ENCODE measurements around the gene ARHGEF17.

Gene ARHGEF17

DNA sequence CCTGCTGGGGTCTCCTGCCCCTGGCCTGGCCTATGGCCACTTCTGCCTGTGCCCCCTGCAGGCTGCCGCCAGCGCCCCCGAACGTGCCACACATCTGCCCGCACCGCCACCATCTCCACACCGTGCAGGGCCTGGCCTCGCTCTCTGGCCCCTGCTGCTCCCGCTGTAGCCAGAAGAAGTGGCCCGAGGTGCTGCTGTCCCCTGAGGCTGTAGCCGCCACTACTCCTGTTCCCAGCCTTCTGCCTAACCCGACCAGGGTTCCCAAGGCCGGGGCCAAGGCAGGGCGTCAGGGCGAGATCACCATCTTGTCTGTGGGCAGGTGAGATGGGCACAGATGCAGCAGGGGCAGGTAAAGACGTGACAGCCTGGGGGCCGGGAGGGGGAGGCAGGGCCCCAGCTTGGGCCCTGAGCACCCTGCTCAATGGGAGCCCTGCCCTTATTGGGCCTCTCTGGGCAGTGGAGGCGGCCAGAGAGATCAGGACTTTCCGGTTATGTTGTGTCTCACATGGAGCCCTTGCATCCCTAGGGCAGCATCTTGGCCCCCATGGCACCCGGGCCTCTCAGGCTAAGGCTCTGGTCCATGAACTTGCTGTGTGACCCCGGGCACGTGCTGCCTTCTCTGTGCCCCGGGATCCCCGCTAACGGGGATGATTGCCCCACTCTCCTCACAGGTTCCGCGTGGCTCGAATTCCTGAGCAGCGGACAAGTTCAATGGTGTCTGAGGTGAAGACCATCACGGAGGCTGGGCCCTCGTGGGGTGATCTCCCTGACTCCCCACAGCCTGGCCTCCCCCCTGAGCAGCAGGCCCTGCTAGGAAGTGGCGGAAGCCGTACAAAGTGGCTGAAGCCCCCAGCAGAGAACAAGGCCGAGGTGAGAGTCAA is 86.6 kb downstream of the ARHGEF17 start:
- no peak for TF ChIP-seq ZC3H10 (CRISPR knock-in tag; IDR thresholded peaks at IDR 0.05)
- no peak for TF ChIP-seq ZNF70 (CRISPR knock-in tag; IDR thresholded peaks at IDR 0.05)
- no peak for TF ChIP-seq CSDC2 (CRISPR knock-in tag; IDR thresholded peaks at IDR 0.05)
- TF ChIP-seq SNAI2 (CRISPR knock-in tag; IDR thresholded peaks at IDR 0.05), result no peak
- no peak for TF ChIP-seq RARB (CRISPR knock-in tag; IDR thresholded peaks at IDR 0.05)
- TF ChIP-seq, protein P1, sequence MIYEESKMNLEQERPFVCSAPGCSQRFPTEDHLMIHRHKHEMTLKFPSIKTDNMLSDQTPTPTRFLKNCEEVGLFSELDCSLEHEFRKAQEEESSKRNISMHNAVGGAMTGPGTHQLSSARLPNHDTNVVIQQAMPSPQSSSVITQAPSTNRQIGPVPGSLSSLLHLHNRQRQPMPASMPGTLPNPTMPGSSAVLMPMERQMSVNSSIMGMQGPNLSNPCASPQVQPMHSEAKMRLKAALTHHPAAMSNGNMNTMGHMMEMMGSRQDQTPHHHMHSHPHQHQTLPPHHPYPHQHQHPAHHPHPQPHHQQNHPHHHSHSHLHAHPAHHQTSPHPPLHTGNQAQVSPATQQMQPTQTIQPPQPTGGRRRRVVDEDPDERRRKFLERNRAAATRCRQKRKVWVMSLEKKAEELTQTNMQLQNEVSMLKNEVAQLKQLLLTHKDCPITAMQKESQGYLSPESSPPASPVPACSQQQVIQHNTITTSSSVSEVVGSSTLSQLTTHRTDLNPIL (CRISPR knock-in tag; IDR thresholded peaks at IDR 0.05; ENCODE audit: low read depth), result no peak
- no peak for TF ChIP-seq ZFP3 (CRISPR knock-in tag; IDR thresholded peaks at IDR 0.05)
- TF ChIP-seq TOX (CRISPR knock-in tag; IDR thresholded peaks at IDR 0.05; ENCODE audit: borderline replicate concordance), result no peak
- no peak for ATAC-seq

DNA sequence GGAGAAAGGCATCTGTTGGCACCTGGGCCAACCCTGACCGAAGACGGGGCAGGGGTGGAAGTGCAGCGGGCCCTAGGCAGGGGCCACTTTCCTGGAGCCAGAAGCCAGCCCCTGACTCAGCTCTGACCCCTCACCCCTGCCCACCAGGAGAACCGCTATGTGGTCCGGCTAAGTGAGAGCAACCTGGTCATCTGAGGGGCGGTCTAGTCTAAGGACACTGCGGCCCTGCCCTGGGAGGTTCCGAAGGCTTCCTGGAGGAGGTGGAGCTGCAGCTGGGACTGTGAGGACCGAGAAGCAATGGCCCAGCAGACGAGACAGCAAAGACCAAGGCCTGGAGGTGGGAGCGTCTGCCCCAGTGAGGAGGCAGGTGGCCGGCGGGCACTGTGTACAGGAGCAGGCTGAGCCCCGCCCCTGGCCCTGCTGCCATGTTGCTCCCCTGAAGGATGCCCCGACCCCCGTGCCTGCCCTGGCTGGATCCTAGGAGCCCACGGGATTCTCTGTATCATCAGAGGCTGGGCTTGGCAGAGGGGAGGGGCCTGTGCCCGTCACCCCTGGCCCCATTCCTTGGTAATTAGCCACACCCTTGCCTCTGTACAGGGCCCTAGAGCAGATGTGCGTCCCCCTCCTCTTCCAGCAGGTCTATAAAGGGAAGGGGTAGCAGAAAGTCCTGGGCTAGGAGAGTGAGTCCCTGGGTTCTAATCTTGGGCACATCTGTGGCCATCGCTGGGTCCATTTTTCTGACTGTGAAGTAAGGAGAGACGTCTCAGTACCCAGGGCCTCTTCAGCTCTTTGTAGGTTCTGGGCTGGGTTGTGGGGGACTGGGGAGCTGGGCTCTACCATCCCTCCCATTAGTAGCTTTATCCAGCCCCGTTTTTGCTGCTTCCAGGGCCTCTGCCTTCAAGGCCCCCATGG is 87.5 kb downstream of the ARHGEF17 start:
- no peak for ATAC-seq
- TF ChIP-seq, protein P1 (CRISPR knock-in tag; IDR thresholded peaks at IDR 0.05; ENCODE audit: low read depth), result no peak
- TF ChIP-seq BACH2 (CRISPR knock-in tag; IDR thresholded peaks at IDR 0.05; ENCODE audit: borderline replicate concordance), result no peak
- TF ChIP-seq, protein P2, sequence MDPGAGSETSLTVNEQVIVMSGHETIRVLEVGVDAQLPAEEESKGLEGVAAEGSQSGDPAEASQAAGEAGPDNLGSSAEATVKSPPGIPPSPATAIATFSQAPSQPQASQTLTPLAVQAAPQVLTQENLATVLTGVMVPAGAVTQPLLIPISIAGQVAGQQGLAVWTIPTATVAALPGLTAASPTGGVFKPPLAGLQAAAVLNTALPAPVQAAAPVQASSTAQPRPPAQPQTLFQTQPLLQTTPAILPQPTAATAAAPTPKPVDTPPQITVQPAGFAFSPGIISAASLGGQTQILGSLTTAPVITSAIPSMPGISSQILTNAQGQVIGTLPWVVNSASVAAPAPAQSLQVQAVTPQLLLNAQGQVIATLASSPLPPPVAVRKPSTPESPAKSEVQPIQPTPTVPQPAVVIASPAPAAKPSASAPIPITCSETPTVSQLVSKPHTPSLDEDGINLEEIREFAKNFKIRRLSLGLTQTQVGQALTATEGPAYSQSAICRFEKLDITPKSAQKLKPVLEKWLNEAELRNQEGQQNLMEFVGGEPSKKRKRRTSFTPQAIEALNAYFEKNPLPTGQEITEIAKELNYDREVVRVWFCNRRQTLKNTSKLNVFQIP (CRISPR knock-in tag; IDR thresholded peaks at IDR 0.05; ENCODE audit: borderline replicate concordance, low read depth), result no peak
- TF ChIP-seq SNAI2 (CRISPR knock-in tag; IDR thresholded peaks at IDR 0.05), result no peak
- TF ChIP-seq, protein P3, sequence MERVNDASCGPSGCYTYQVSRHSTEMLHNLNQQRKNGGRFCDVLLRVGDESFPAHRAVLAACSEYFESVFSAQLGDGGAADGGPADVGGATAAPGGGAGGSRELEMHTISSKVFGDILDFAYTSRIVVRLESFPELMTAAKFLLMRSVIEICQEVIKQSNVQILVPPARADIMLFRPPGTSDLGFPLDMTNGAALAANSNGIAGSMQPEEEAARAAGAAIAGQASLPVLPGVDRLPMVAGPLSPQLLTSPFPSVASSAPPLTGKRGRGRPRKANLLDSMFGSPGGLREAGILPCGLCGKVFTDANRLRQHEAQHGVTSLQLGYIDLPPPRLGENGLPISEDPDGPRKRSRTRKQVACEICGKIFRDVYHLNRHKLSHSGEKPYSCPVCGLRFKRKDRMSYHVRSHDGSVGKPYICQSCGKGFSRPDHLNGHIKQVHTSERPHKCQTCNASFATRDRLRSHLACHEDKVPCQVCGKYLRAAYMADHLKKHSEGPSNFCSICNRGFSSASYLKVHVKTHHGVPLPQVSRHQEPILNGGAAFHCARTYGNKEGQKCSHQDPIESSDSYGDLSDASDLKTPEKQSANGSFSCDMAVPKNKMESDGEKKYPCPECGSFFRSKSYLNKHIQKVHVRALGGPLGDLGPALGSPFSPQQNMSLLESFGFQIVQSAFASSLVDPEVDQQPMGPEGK (CRISPR knock-in tag; IDR thresholded peaks at IDR 0.05; ENCODE audit: borderline replicate concordance), result no peak

DNA sequence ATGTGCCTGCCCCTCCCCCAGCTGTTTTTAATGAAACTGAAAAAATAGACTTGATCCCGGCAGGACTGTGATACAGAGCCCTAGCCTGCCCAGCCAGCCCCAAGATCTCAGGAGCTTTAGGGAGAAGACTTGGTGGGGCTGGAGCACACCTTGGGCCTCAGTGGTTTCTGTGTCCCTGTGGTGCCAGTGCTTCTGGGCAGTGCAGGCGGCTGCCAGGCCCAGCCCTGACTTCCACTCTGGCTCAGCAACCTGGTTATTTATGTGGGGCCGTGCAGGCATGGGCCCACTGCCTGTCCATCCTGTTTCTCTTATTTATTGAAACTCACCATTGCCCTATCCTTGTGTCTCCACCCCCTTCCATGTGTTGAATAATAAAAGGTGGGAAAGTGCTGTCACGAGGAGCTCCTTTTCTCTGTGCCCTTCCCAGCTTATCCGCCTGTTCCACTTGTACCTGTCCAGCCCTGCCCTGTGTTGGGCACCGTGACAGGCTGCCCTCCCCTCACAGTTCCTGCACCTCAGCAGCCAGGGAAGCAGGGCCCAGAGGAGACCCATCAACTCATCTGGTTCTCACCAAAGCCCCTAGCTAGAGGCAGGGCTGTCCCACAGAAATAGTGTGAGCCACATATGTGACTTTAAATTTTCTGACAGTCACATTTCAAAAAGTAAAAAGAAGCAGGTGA is 88.3 kb downstream of the ARHGEF17 start:
- ATAC-seq, result no peak
- TF ChIP-seq ZNF8 (CRISPR knock-in tag; IDR thresholded peaks at IDR 0.05), result no peak
- no peak for TF ChIP-seq TOX (CRISPR knock-in tag; IDR thresholded peaks at IDR 0.05; ENCODE audit: borderline replicate concordance)
- no peak for TF ChIP-seq RARB (CRISPR knock-in tag; IDR thresholded peaks at IDR 0.05)
- TF ChIP-seq ZNF565 (CRISPR knock-in tag; conservative IDR thresholded peaks at IDR 0.05; ENCODE audit: low read depth), result no peak
- TF ChIP-seq OSR1 (CRISPR knock-in tag; IDR thresholded peaks at IDR 0.05), result no peak
- no peak for TF ChIP-seq PPARA (CRISPR knock-in tag; IDR thresholded peaks at IDR 0.05; ENCODE audit: borderline replicate concordance)

DNA sequence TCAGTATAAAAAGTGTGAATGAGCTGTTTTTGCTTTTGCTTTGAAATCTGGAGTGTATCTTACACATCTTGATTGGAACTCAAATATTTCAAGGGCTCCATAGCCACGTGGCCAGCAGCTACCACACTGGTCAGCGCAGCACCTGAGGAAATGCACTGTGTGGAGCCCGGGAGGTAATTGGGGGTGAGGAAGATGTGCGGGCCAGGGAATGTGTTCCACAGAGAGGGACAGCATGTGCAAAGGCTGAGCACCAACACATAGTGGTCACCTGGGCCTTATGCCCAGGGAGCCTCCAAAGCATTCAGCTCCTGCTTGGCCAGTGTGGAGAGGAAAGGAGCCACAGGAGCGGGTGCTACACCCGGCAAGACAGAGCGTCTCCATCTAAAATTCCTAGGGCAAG is 88.9 kb downstream of the ARHGEF17 start:
- no peak for ATAC-seq
- no peak for TF ChIP-seq TCF4 (CRISPR knock-in tag; IDR thresholded peaks at IDR 0.05; ENCODE audit: borderline replicate concordance)
- no peak for TF ChIP-seq GLIS3 (CRISPR knock-in tag; IDR thresholded peaks at IDR 0.05)
- no peak for TF ChIP-seq CSDC2 (CRISPR knock-in tag; IDR thresholded peaks at IDR 0.05)
- TF ChIP-seq ZNF70 (CRISPR knock-in tag; IDR thresholded peaks at IDR 0.05), result no peak
- TF ChIP-seq ARNTL (CRISPR knock-in tag; IDR thresholded peaks at IDR 0.05; ENCODE audit: borderline replicate concordance, low read depth), result no peak
- no peak for TF ChIP-seq ZNF8 (CRISPR knock-in tag; IDR thresholded peaks at IDR 0.05)
- TF ChIP-seq ISL1 (CRISPR knock-in tag; IDR thresholded peaks at IDR 0.05), result no peak
- TF ChIP-seq, protein P1 (CRISPR knock-in tag; IDR thresholded peaks at IDR 0.05; ENCODE audit: low read depth), result no peak

Data from SK-N-SH treated with all-trans-retinoic acid at 6 μM for 48 hours (cell line).